ACC112 (cell line): ENCODE measurements around the gene TRPM2.

Experiments used
- H2AFZ ChIP-seq: fragments of 200-600 bp; sonication (generic); one replicate; pipeline ENCODE4 v1.6.0; 2017; ENCODE audit warnings: antibody characterized with exemption, low read length; ENCODE audit not compliant: unreplicated experiment
- H3K27ac ChIP-seq: fragments of 200-600 bp; sonication (generic); 2 replicates; pipeline ENCODE4 v1.5.1; 2014; ENCODE audit warnings: low read depth, mild to moderate bottlenecking, antibody characterized with exemption, low read length, moderate library complexity
- H3K27me3 ChIP-seq: fragments of 200-600 bp; sonication (generic); 2 replicates; pipeline ENCODE4 v1.6.1; 2014; ENCODE audit warnings: mild to moderate bottlenecking, antibody characterized with exemption, low read length, moderate library complexity, mixed read lengths; ENCODE audit not compliant: insufficient read depth
- H3K36me3 ChIP-seq: fragments of 200-600 bp; sonication (generic); 2 replicates; pipeline ENCODE4 v1.6.1; 2016; ENCODE audit warnings: mild to moderate bottlenecking, antibody characterized with exemption, low read length, moderate library complexity, mixed read lengths; ENCODE audit not compliant: insufficient read depth
- H3K4me1 ChIP-seq: fragments of 200-600 bp; sonication (generic); one replicate; pipeline ENCODE4 v1.6.1; 2016; ENCODE audit warnings: low read length, mixed read lengths; ENCODE audit not compliant: insufficient read depth, unreplicated experiment, control insufficient read depth
- H3K4me3 ChIP-seq: fragments of 200-600 bp; sonication (generic); 2 replicates; pipeline ENCODE4 v1.5.1; 2014; ENCODE audit warnings: mild to moderate bottlenecking, low read depth, low read length
- H3K79me2 ChIP-seq: fragments of 200-600 bp; sonication (generic); one replicate; pipeline ENCODE4 v1.6.0; 2016; ENCODE audit warnings: low read length; ENCODE audit not compliant: control insufficient read depth, unreplicated experiment, insufficient read depth

The TRPM2 gene

GRCh38 chr21:44436958-44437357 is 83.5 kb downstream of the TRPM2 start:
- Histone ChIP-seq H3K4me3 (no peak overlapping the region), H3K27me3 (no peaks in the 10 kb centered on the region; the same call in 1 of the 2 replicates), H3K36me3 (no peaks in the 10 kb centered on the region), H3K27ac (no peak overlapping the region), H3K4me1 (no peaks in the 10 kb centered on the region), H3K79me2 (no peaks in the 10 kb centered on the region), H2AFZ (no peak overlapping the region)

DNA sequence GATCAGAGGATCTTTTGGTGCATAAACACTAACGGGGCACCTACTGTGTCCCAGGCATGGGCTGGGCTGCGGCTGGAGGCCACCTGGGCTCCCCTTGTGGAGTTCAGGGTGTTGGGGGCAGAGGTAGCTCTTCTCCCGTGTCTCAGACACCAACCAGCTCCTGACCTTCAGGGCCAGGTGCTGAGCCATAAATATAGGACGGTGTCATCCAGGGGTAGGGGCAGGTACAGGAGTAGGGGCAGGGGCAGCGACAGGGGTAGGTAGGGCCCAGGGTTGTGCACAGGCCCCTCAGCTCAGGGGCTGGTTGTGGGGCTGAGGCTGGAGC is 83.9 kb downstream of the TRPM2 start:
- Histone ChIP-seq H3K27me3 (no peaks in the 10 kb centered on the region; the same call in 1 of the 2 replicates), H3K4me3 (no peak overlapping the region), H2AFZ (no peak overlapping the region), H3K27ac (no peak overlapping the region), H3K36me3 (no peaks in the 10 kb centered on the region), H3K79me2 (no peaks in the 10 kb centered on the region), H3K4me1 (no peaks in the 10 kb centered on the region)

DNA sequence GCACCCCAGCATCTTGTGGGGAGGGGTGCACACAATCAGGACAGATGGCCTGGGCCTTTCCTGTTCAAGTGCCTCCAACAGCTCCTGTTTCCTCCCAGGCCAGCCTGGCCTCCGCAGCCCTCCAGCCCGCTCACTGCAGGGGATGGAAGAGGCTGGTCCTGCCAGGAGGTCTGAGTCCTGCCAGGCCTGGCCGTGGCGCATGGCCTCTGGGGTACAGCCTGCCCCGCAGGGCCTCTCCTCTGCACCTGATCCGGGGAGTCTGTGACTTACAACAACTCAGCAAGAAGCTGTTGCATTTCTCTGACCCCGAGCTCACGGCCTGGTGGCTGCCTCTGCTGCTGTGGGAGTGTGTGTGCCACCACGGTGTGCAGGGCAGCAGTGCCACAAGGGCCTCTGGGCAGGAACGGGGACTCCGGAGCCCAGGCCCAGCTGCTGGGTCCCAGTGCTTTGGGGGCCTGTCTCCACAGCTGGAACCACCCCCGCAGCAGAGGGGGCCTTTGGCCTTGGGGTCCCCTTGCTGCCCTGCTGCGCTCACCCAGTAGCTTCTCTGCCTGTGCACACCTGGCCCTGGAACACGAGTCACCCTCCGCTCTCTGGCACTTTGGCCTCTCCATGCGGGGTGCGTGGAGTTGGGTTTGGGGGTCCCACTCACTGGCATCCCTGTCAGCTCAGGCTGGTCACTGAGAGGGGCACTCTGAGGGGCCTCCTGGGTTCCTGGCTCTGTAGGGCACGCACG is 84.4 kb downstream of the TRPM2 start:
- Histone ChIP-seq H3K27ac (no peak overlapping the region), H3K4me3 (no peak overlapping the region), H3K36me3 (no peaks in the 10 kb centered on the region), H3K4me1 (no peaks in the 10 kb centered on the region), H3K79me2 (no peaks in the 10 kb centered on the region), H3K27me3 (no peaks in the 10 kb centered on the region; the same call in 1 of the 2 replicates), H2AFZ (no peak overlapping the region)

GRCh38 chr21:44438531-44439210 is 85.2 kb downstream of the TRPM2 start:
- Histone ChIP-seq H3K79me2 (no peaks in the 10 kb centered on the region), H3K36me3 (no peaks in the 10 kb centered on the region), H3K4me1 (no peaks in the 10 kb centered on the region)

GRCh38 chr21:44439211-44439600 is 85.8 kb downstream of the TRPM2 start:
- H3K4me3 ChIP-seq: no peak overlapping the region
- H3K27me3 ChIP-seq: peaks cover under 1% of the 10 kb centered on the region
- no peaks in the 10 kb centered on the region for H3K79me2 ChIP-seq
- no peak overlapping the region for H2AFZ ChIP-seq
- no peaks in the 10 kb centered on the region for H3K36me3 ChIP-seq
- no peak overlapping the region for H3K27ac ChIP-seq
- no peaks in the 10 kb centered on the region for H3K4me1 ChIP-seq

More at GRCh38 chr21:44438531-44439210, 85.2 kb downstream of the TRPM2 start:
- no peak overlapping the region for H3K4me3 ChIP-seq
- H3K27ac ChIP-seq: no peak overlapping the region
- H3K27me3 ChIP-seq: no peaks in the 10 kb centered on the region; the same call in 1 of the 2 replicates
- no peak overlapping the region for H2AFZ ChIP-seq

- peaks cover 12% of the 10 kb centered on the region for H3K27me3 ChIP-seq
- H3K4me1 ChIP-seq: no peaks in the 10 kb centered on the region
- H3K27ac ChIP-seq: no peak overlapping the region
- H3K36me3 ChIP-seq: no peaks in the 10 kb centered on the region
- no peak overlapping the region for H3K4me3 ChIP-seq
- no peak overlapping the region for H2AFZ ChIP-seq
- no peaks in the 10 kb centered on the region for H3K79me2 ChIP-seq
Observed at GRCh38 chr21:44440241-44441040, 87.0 kb downstream of the TRPM2 start.

GRCh38 chr21:44441041-44441400 is 87.6 kb downstream of the TRPM2 start:
- H3K4me3 ChIP-seq: no peak overlapping the region
- no peaks in the 10 kb centered on the region for H3K4me1 ChIP-seq
- peaks cover 12% of the 10 kb centered on the region for H3K27me3 ChIP-seq

GRCh38 chr21:44441581-44442265 is 88.3 kb downstream of the TRPM2 start:
- Histone ChIP-seq H3K27ac (no peak overlapping the region), H3K36me3 (no peaks in the 10 kb centered on the region), H2AFZ (no peak overlapping the region), H3K4me1 (no peaks in the 10 kb centered on the region), H3K79me2 (no peaks in the 10 kb centered on the region), H3K27me3 (peaks cover 13% of the 10 kb centered on the region), H3K4me3 (no peak overlapping the region)

More at GRCh38 chr21:44441041-44441400, 87.6 kb downstream of the TRPM2 start:
- Histone ChIP-seq H3K79me2 (no peaks in the 10 kb centered on the region), H2AFZ (no peak overlapping the region), H3K27ac (no peak overlapping the region), H3K36me3 (no peaks in the 10 kb centered on the region)

DNA sequence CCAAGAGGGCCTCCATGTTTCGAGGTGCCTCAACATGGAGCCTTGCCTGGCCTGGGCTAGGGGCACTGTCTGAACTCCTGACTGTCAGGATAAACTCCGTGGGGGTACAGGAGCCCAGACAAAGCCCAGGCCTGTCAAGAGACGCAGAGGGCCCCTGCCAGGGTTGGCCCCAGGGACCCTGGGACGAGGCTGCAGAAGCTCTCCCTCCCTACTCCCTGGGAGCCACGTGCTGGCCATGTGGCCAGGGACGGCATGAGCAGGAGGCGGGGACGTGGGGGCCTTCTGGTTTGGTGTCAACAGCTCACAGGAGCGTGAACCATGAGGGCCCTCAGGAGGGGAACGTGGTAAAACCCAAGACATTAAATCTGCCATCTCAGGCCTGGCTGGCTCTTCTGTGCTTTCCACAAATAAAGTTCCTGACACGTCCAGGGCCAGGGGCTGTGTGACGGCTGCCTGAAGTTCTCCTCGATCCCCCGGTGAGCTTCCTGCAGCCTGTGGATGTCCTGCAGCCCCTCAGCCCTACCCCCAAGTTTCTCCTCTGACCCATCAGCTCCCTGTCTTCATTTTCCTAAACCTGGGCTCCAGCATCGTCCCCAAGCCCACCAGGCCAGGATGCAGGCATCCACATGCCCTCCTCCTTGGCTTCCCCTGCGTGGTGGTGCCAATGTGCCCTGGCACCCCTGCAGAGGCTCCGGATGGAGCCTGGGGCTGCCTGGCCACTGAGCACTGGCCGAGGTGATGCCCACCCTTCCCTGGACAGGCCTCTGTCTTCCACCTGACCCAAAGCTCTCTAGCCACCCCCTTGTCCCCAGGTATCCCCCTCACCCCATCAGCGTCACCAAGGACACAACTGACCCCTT is 89.1 kb downstream of the TRPM2 start:
- Histone ChIP-seq H3K4me3 (no peak overlapping the region), H2AFZ (no peak overlapping the region), H3K36me3 (no peaks in the 10 kb centered on the region), H3K4me1 (no peaks in the 10 kb centered on the region), H3K27ac (no peak overlapping the region), H3K79me2 (no peaks in the 10 kb centered on the region), H3K27me3 (peaks cover 21% of the 10 kb centered on the region)
